ENCODE results near the gene LAMA5.

- TF ChIP-seq CTCF (IDR thresholded peaks at IDR 0.05; ENCODE audit: control extremely low read depth in 1 of 3, insufficient read depth in 1 of 3, low read depth in 1 of 3, low read length in 3 of 3), result no peak
- no peak for TF ChIP-seq TAF1 (IDR thresholded peaks at IDR 0.05; ENCODE audit: low read depth, low read length)
- TF ChIP-seq POLR2A (IDR thresholded peaks at IDR 0.05; ENCODE audit: control extremely low read depth in 1 of 2, low read depth in 2 of 2, low read length in 2 of 2), result no peak
- TF ChIP-seq POLR2AphosphoS5 (IDR thresholded peaks at IDR 0.05; ENCODE audit: low read depth, low read length), result no peak
- no peak for TF ChIP-seq HDAC6 (IDR thresholded peaks at IDR 0.05; ENCODE audit: low read depth, low read length)
- no peak for TF ChIP-seq BRCA1 (IDR thresholded peaks at IDR 0.05; ENCODE audit: low read depth, low read length)
- no peak for TF ChIP-seq JUND (IDR thresholded peaks at IDR 0.05; ENCODE audit: low read length)
- TF ChIP-seq RXRA (IDR thresholded peaks at IDR 0.05; ENCODE audit: insufficient read depth, low read depth, low read length), result no peak
Measured at GRCh38 chr20:62323146-62323979, 43.7 kb downstream of the LAMA5 start.

Measured in H1 (cell line).